CD4-positive, alpha-beta memory T cell (primary cell): ENCODE results near the gene TRAF3IP3. TPM values are rescaled to one million over a fixed set of nuclear protein-coding genes. Genes with fewer than 3 reads are reported as not detected.

ENCODE experiments used
- CTCF ChIA-PET: fragments of 350-600 bp; sonication (Branson Sonifier 250); formaldehyde crosslinking; loops from one replicate; lab custom pipeline; 2021; ENCODE audit warnings: inconsistent platforms; ENCODE audit not compliant: partially characterized antibody; lab: Charles Lee
- POLR2A ChIA-PET: fragments of 350-600 bp; sonication (Branson Sonifier 250); formaldehyde crosslinking; loops from one replicate; lab custom pipeline; 2021; ENCODE audit not compliant: partially characterized antibody; lab: Charles Lee
- DNase-seq, 5 donors: peaks; one replicate each; pipeline versions ENCODE4 v3.0.0 to v3.0.0-alpha.2; 2020 to 2022; ENCODE audit warnings: mixed read lengths in 1 of 5
- H3K27ac ChIP-seq: one replicate; pipeline ENCODE4 v1.7.0; 2013; ENCODE audit warnings: low read depth, low read length
- H3K27me3 ChIP-seq: 2 replicates; pipeline ENCODE4 v1.7.0; 2013; ENCODE audit warnings: mild to moderate bottlenecking, low read length, moderate library complexity; ENCODE audit not compliant: insufficient read depth
- H3K36me3 ChIP-seq: 2 replicates; pipeline ENCODE4 v1.7.0; 2013; ENCODE audit warnings: mild to moderate bottlenecking, low read length, moderate library complexity; ENCODE audit not compliant: insufficient read depth
- H3K4me1 ChIP-seq: 2 replicates; pipeline ENCODE4 v1.7.0; 2013; ENCODE audit warnings: mild to moderate bottlenecking, low read length, moderate library complexity; ENCODE audit not compliant: insufficient read depth
- H3K4me3 ChIP-seq, 2 donors: one replicate each; pipeline ENCODE4 v1.7.0; 2013; ENCODE audit warnings: low read length in 2 of 2, mild to moderate bottlenecking in 1 of 2
- H3K9me3 ChIP-seq, 2 donors: one replicate each; pipeline ENCODE4 v1.7.0; 2013; ENCODE audit warnings: low read length in 2 of 2, control low read depth in 1 of 2; ENCODE audit not compliant: control insufficient read depth in 1 of 2
- H3K27ac Mint-ChIP-seq, 7 donors: one replicate each; pipeline ENCODE4 v1.8.0; 2020 to 2021; ENCODE audit warnings: mixed read lengths in 7 of 7, mild to moderate bottlenecking in 6 of 7, inconsistent platforms in 3 of 7, moderate library complexity in 3 of 7
- H3K27me3 Mint-ChIP-seq, 2 donors: one replicate each; pipeline ENCODE4 v1.8.0; 2020 to 2021; ENCODE audit warnings: mixed read lengths in 2 of 2
- H3K36me3 Mint-ChIP-seq, 2 donors: one replicate each; pipeline ENCODE4 v1.8.0; 2020 to 2021; ENCODE audit warnings: mixed read lengths in 2 of 2, inconsistent platforms in 1 of 2, mild to moderate bottlenecking in 1 of 2
- H3K4me1 Mint-ChIP-seq, 4 donors: one replicate each; pipeline ENCODE4 v1.8.0; 2020 to 2021; ENCODE audit warnings: mixed read lengths in 4 of 4, mild to moderate bottlenecking in 1 of 4
- H3K4me3 Mint-ChIP-seq, 8 donors: one replicate each; pipeline ENCODE4 v1.8.0; 2020 to 2021; ENCODE audit warnings: mixed read lengths in 8 of 8, mild to moderate bottlenecking in 7 of 8, moderate library complexity in 6 of 8, inconsistent platforms in 3 of 8
- H3K9me3 Mint-ChIP-seq, 8 donors: one replicate each; pipeline ENCODE4 v1.8.0; 2020 to 2021; ENCODE audit warnings: mixed read lengths in 8 of 8, mild to moderate bottlenecking in 5 of 8, inconsistent platforms in 3 of 8, moderate library complexity in 1 of 8
- intact Hi-C: fragments of 100-400 bp; cut with micrococcal nuclease; formaldehyde crosslinking; loops from one replicate; pipeline ENCODE4 v1.15.1; 2023
- polyA plus RNA-seq, 2 donors: library from polyadenylated mRNA; unstranded; fragments of 300-500 nt; fragmentation: Illumina TruSeq; gene quantifications; one replicate each; pipeline ENCODE4 v1.2.3, GENCODE V29; 2021
- total RNA-seq, 2 experiments: library from RNA; stranded (reverse); gene quantifications; one replicate each; pipeline ENCODE4 v1.2.3, GENCODE V29; 2021

Gene TRAF3IP3
- total and polyA plus RNA-seq, 4 experiments from 2014 or later = 435 to 574 (median 529) TPM

GRCh38 chr1:209823143-209824041 is 67.5 kb downstream of the TRAF3IP3 start:
- Histone ChIP-seq H3K9me3 (no peaks in the 10 kb centered on the region), H3K4me3 (no peak overlapping the region), H3K27ac (no peak overlapping the region), H3K36me3 (no peaks in the 10 kb centered on the region), H3K4me1 (peaks cover 4% of the 10 kb centered on the region), H3K27me3 (no peaks in the 10 kb centered on the region)
- peaks cover 0 to 5% of the 10 kb centered on the region in 2 donors for H3K36me3 Mint-ChIP-seq
- ChIA-PET POLR2A (interaction anchor here (0.5 to 3.9 kb wide), 11 partner anchors 9 to 134 kb away, joined by 3 to 16 read pairs (median 4); partner anchors contain the start of genes C1orf74 and IRF6), CTCF (interaction anchor here (0.8 to 6.0 kb wide), 45 partner anchors 9 to 1947 kb away, joined by 3 to 65 read pairs (median 5); partner anchors contain the start of genes C1orf74, IRF6 and TRAF3IP3)
- no peak overlapping the region for H3K27ac Mint-ChIP-seq
- H3K27me3 Mint-ChIP-seq = peaks cover 15 to 19% of the 10 kb centered on the region in 2 donors
- H3K9me3 Mint-ChIP-seq = no peaks in the 10 kb centered on the region
- DNase-seq = peak in 4 of 5 donors; percentile 50 to 58 (median 54)
- peaks cover 9 to 24% (median 15%) of the 10 kb centered on the region in 4 donors for H3K4me1 Mint-ChIP-seq
- intact Hi-C loops = no loop called here
- H3K4me3 Mint-ChIP-seq = no peak overlapping the region

DNA sequence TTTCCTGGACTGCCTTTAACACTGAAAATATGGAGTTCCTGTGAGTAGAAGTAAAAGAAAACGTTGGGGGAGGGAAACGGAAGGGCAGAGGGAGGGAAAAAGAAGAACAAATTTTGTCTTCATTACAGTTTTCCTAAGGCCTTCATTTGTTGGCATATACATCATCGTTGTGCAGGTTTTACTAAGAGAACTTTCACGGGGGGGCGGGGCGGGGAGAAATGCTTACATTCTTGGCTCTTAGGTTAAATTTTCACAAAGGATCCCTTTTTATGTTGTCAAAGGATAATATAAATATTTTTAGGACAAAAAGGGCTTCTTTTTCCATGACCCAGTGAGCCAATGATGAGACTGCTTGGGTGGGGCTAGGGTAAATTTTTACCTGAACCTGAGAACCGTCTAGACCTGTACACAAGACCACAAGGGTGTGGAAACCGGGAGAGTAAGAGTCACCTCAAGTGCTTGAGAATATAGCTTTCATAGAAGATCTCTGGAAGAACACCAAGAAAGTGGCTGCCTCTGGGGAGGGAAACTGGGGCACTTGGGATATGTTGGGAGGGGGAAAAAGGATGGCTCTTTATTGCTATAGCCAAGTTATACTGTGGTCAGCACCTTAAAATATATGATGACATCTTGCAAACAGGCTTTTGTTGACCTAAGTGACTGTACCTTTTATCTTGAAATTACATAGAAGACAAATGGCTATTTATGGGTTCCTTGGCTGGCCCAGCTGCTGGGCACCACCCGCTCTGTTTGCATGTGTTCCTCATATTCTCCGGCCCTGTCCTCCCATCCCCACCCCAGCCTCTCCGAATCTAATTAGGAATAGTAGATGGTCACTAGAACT is 70.0 kb downstream of the TRAF3IP3 start:
- ChIA-PET CTCF (interaction anchor here (0.9 to 6.0 kb wide), 13 partner anchors 11 to 485 kb away, joined by 3 to 65 read pairs (median 5); partner anchors contain the start of genes C1orf74 and IRF6), POLR2A (interaction anchor here (3.9 kb wide), 1 partner anchor 51 kb away, joined by 10 read pairs; no protein-coding TSS in a partner anchor)
- peaks cover 17 to 43% (median 29%) of the 10 kb centered on the region in 4 donors for H3K4me1 Mint-ChIP-seq
- Histone ChIP-seq H3K27ac (no peak overlapping the region), H3K9me3 (no peaks in the 10 kb centered on the region), H3K36me3 (peaks cover 3% of the 10 kb centered on the region), H3K4me1 (peaks cover 18% of the 10 kb centered on the region), H3K27me3 (no peaks in the 10 kb centered on the region), H3K4me3 (no peak overlapping the region)
- no peak for DNase-seq
- no peaks in the 10 kb centered on the region for H3K9me3 Mint-ChIP-seq
- H3K27me3 Mint-ChIP-seq = peaks cover 9 to 11% of the 10 kb centered on the region in 2 donors
- H3K36me3 Mint-ChIP-seq = peaks cover 4 to 10% of the 10 kb centered on the region in 2 donors
- intact Hi-C loops = loop anchor here (2.0 to 5.0 kb wide), 3 partner anchors 19 to 259 kb away; partner anchors contain the start of gene IRF6
- peak overlapping the region in 1 of 8 donors; percentile 41 for H3K4me3 Mint-ChIP-seq
- peak overlapping the region in 1 of 7 donors; percentile 1 for H3K27ac Mint-ChIP-seq

GRCh38 chr1:209827384-209828262 is 71.8 kb downstream of the TRAF3IP3 start, which contains the start of gene UTP25:
UTP25 (plus strand) TSS chr1:209827972; CDS start chr1:209828064, 92 bp downstream.
- peaks cover 19 to 22% of the 10 kb centered on the region in 2 donors for H3K36me3 Mint-ChIP-seq
- peaks cover 5% of the 10 kb centered on the region in 2 donors for H3K27me3 Mint-ChIP-seq
- peak within 1 kb of the TSS; percentile 90 to 94 for H3K4me3 ChIP-seq
- H3K4me1 Mint-ChIP-seq = peaks cover 24 to 46% (median 32%) of the 10 kb centered on the region in 4 donors
- peak; percentile 91 to 94 (median 93) for DNase-seq
- intact Hi-C loops = loop anchor here (1.0 to 5.0 kb wide), 7 partner anchors 21 to 260 kb away; partner anchors contain the start of genes C1orf74, IRF6 and TRAF3IP3
- peak within 1 kb of the TSS; percentile 73 for H3K27ac ChIP-seq
- H3K9me3 Mint-ChIP-seq = no peaks in the 10 kb centered on the region
- CTCF ChIA-PET = interaction anchor here (0.8 to 6.0 kb wide), 21 partner anchors 12 to 505 kb away, joined by 3 to 65 read pairs (median 5); partner anchors contain the start of genes C1orf74, IRF6 and TRAF3IP3
- no peaks in the 10 kb centered on the region for H3K27me3 ChIP-seq
- peaks cover 18% of the 10 kb centered on the region for H3K4me1 ChIP-seq
- POLR2A ChIA-PET = interaction anchor here (0.7 to 1.9 kb wide), 9 partner anchors 11 to 76 kb away, joined by 3 to 15 read pairs (median 5); partner anchors contain the start of genes C1orf74 and TRAF3IP3
- H3K27ac Mint-ChIP-seq = peak within 1 kb of the TSS; percentile 90 to 97 (median 92)
- no peaks in the 10 kb centered on the region for H3K9me3 ChIP-seq
- peak within 1 kb of the TSS; percentile 88 to 98 (median 96) for H3K4me3 Mint-ChIP-seq
- peaks cover 18% of the 10 kb centered on the region for H3K36me3 ChIP-seq

- Mint-ChIP-seq H3K27ac (peak overlapping the region in 4 of 7 donors; percentile 1 to 66 (median 55)), H3K4me1 (peaks cover 27 to 45% (median 30%) of the 10 kb centered on the region in 4 donors), H3K9me3 (no peaks in the 10 kb centered on the region), H3K4me3 (peak overlapping the region; percentile 23 to 97 (median 84)), H3K27me3 (peaks cover 0 to 2% of the 10 kb centered on the region in 2 donors), H3K36me3 (peaks cover 38 to 40% of the 10 kb centered on the region in 2 donors)
- ChIA-PET CTCF (interaction anchor here (1.2 kb wide), 1 partner anchor 11 kb away, joined by 4 read pairs; no protein-coding TSS in a partner anchor), POLR2A (no interaction called here)
- peaks cover 39% of the 10 kb centered on the region for H3K36me3 ChIP-seq
- H3K27ac ChIP-seq = no peak overlapping the region
- no peak for DNase-seq
- no peak overlapping the region for H3K4me3 ChIP-seq
- H3K27me3 ChIP-seq = no peaks in the 10 kb centered on the region
- H3K9me3 ChIP-seq = no peaks in the 10 kb centered on the region
- H3K4me1 ChIP-seq = peaks cover 14% of the 10 kb centered on the region
- intact Hi-C loops = loop anchor here (5.0 kb wide), 2 partner anchors 137 to 262 kb away; no protein-coding TSS in a partner anchor
Observed at GRCh38 chr1:209829716-209830115, 73.9 kb downstream of the TRAF3IP3 start.

- no peaks in the 10 kb centered on the region for H3K9me3 Mint-ChIP-seq
- Histone ChIP-seq H3K27ac (no peak overlapping the region), H3K27me3 (no peaks in the 10 kb centered on the region), H3K36me3 (peaks cover 46% of the 10 kb centered on the region), H3K9me3 (no peaks in the 10 kb centered on the region), H3K4me1 (peaks cover 14% of the 10 kb centered on the region), H3K4me3 (no peak overlapping the region)
- H3K4me3 Mint-ChIP-seq = no peak overlapping the region
- intact Hi-C loops = no loop called here
- POLR2A ChIA-PET = interaction anchor here (0.6 kb wide), 1 partner anchor 11 kb away, joined by 4 read pairs; no protein-coding TSS in a partner anchor
- peak overlapping the region in 3 of 7 donors; percentile 17 to 68 (median 43) for H3K27ac Mint-ChIP-seq
- no peaks in the 10 kb centered on the region for H3K27me3 Mint-ChIP-seq
- DNase-seq = no peak
- CTCF ChIA-PET = interaction anchor here (1.2 kb wide), 1 partner anchor 12 kb away, joined by 4 read pairs; no protein-coding TSS in a partner anchor
- peaks cover 27 to 45% (median 31%) of the 10 kb centered on the region in 4 donors for H3K4me1 Mint-ChIP-seq
- H3K36me3 Mint-ChIP-seq = peaks cover 45 to 50% of the 10 kb centered on the region in 2 donors
Observed at GRCh38 chr1:209830722-209831121, 74.9 kb downstream of the TRAF3IP3 start.
